ENCODE measurements around the gene OLIG1. TPM values are rescaled to one million over a fixed set of nuclear protein-coding genes. Genes with fewer than 3 reads are reported as not detected.

The OLIG1 gene
- total RNA-seq, 1 donor from 2014 or later, result not detected

Other genes with a start within 250 kb of the OLIG1 start
- gene OLIG2, start 44.2 kb upstream of the OLIG1 start, total RNA-seq, result not detected
- gene IFNAR2, start 159.8 kb downstream of the OLIG1 start, total RNA-seq, result 13.4 TPM
- gene IL10RB, start 196.2 kb downstream of the OLIG1 start, total RNA-seq, result 12.3 TPM